ENCODE measurements around the gene C14orf93. TPM values are rescaled to one million over a fixed set of nuclear protein-coding genes. Genes with fewer than 3 reads are reported as not detected.

The C14orf93 gene
- total and polyA plus RNA-seq, 9 of the 15 experiments (the other 6 are each of a cell fraction or from before 2014, with no cell fraction given) = 2.2 to 22.4 (median 16.1) TPM

- no peak for TF ChIP-seq RBM34 (IDR thresholded peaks at IDR 0.05; ENCODE audit: borderline replicate concordance, insufficient read depth, low read length)
- TF ChIP-seq CREBBP (IDR thresholded peaks at IDR 0.05; ENCODE audit: low read depth, low read length) = no peak
- TF ChIP-seq PTRF (tag; IDR thresholded peaks at IDR 0.05) = no peak
- no peak for TF ChIP-seq TOE1 (IDR thresholded peaks at IDR 0.05; ENCODE audit: borderline replicate concordance)
- TF ChIP-seq TOE1 (CRISPR knock-in tag; IDR thresholded peaks at IDR 0.05; ENCODE audit: borderline replicate concordance, low read depth) = no peak
- peak; percentile 35; the same call in 1 of the 2 replicates for TF ChIP-seq RNF2 (IDR thresholded peaks at IDR 0.05)
- no peak for TF ChIP-seq CTCFL (IDR thresholded peaks at IDR 0.05; ENCODE audit: borderline replicate concordance, insufficient read depth, low read depth, low read length, poor library complexity, severe bottlenecking)
- no peak for TF ChIP-seq ZNF76 (CRISPR knock-in tag; IDR thresholded peaks at IDR 0.05; ENCODE audit: borderline replicate concordance)
- no peak for TF ChIP-seq HDAC6 (IDR thresholded peaks at IDR 0.05; ENCODE audit: low read depth, low read length)
- no peak for TF ChIP-seq SMC3 (conservative IDR thresholded peaks at IDR 0.05; ENCODE audit: insufficient read depth, low read depth, low read length)
- 0 out of 2 replicates have a peak, but pooled peaks have one; percentile 26 for TF ChIP-seq MTA3 (IDR thresholded peaks at IDR 0.05; ENCODE audit: borderline replicate concordance)
- TF ChIP-seq KLF6 (CRISPR knock-in tag; IDR thresholded peaks at IDR 0.05; ENCODE audit: borderline replicate concordance) = no peak
- no peak for TF ChIP-seq ATF4 (CRISPR knock-in tag; IDR thresholded peaks at IDR 0.05)
- no peak for TF ChIP-seq IRF9 (tag; IDR thresholded peaks at IDR 0.05)
- TF ChIP-seq ZNF780A (CRISPR knock-in tag; IDR thresholded peaks at IDR 0.05) = no peak
- TF ChIP-seq, protein P1, sequence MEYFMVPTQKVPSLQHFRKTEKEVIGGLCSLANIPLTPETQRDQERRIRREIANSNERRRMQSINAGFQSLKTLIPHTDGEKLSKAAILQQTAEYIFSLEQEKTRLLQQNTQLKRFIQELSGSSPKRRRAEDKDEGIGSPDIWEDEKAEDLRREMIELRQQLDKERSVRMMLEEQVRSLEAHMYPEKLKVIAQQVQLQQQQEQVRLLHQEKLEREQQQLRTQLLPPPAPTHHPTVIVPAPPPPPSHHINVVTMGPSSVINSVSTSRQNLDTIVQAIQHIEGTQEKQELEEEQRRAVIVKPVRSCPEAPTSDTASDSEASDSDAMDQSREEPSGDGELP (CRISPR knock-in tag; IDR thresholded peaks at IDR 0.05; ENCODE audit: borderline replicate concordance) = no peak
- no peak for TF ChIP-seq ETV5 (CRISPR knock-in tag; IDR thresholded peaks at IDR 0.05; ENCODE audit: low read depth)
- no peak for TF ChIP-seq ZNF766 (CRISPR knock-in tag; conservative IDR thresholded peaks at IDR 0.05)
- no peak for TF ChIP-seq RAD21 (CRISPR knock-in tag; conservative IDR thresholded peaks at IDR 0.05 in 1 of 2, IDR thresholded peaks at IDR 0.05 in 1 of 2)
- no peak for TF ChIP-seq CBX8 (IDR thresholded peaks at IDR 0.05; ENCODE audit: borderline replicate concordance, extremely low read depth, low read depth, low read length, poor library complexity, severe bottlenecking)
- TF ChIP-seq OTX1 (CRISPR knock-in tag; IDR thresholded peaks at IDR 0.05) = no peak
Observed at GRCh38 chr14:23020143-23021128, 10.5 kb upstream of the C14orf93 start (continued).
